Effector CD8-positive, alpha-beta T cell (primary cell): ENCODE measurements around the gene RNF187.

Source experiments
- DNase-seq: peaks from one replicate; lab custom pipeline; 2025; lab: John Stamatoyannopoulos, UW

Gene RNF187

DNA sequence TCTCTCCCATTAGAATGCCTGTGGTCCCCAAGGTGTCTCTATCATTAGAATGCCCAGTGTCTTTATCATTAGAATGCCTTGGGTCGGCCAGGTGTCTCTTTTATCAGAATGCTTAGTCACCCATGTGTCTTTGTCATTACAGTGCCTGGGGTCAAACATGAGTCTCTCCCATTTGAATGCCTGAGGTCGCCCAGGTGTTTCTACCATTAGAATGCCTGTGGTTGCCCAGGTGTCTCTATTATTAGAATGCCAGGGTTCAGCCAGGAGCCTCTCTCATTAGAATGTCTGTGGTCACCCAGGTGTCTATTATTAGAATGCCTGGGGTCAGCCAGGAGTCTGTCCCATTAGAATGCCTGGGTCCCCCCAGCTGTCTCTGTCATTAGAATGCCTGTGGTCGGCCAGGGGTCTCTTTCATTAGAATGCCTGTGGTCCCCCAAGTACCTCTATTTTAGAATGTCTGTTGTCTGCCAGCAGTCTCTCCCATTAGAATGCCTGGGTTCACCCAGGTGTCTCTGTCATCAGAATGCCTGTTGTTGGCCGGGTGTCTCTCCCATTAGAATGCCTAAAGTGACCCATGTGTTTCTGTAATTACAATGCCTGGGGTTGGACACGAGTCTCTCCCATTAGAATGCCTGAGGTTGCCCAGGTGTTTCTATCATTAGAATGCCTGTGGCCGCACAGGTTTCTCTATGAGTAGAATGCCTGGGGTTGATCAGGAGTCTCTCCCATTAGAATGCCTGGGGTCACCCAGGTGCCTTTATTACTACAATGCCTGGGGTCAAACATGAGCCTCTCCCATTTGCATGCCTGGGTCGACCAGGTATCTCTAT is 57.1 kb downstream of the RNF187 start:
- no peak for DNase-seq

- no peak for DNase-seq
Observed at GRCh38 chr1:228544921-228545591, 57.9 kb downstream of the RNF187 start.
